Gastrocnemius medialis (tissue), 4 donors: ENCODE measurements around the gene SF1.

ENCODE experiments used
- POLR2A ChIP-seq, 2 donors: fragments of 450-650 bp; IDR thresholded peaks; one replicate each; pipeline ENCODE4 v1.6.1; 2017; ENCODE audit warnings: antibody characterized with exemption in 2 of 2, mild to moderate bottlenecking in 2 of 2, moderate library complexity in 2 of 2
- TF ChIP-seq, protein P1 (sequence below), 5 experiments: fragments of 450-650 bp in 3 of 5; fragments of 200-600 bp in 2 of 5; sonication (generic) in 2 of 5; IDR thresholded peaks in 4 of 5; conservative IDR thresholded peaks in 1 of 5; 1 replicate in 4 of 5; 2 replicates in 1 of 5; pipeline ENCODE4 v1.5.1; 2016 to 2019; ENCODE audit warnings: antibody characterized with exemption in 5 of 5, mild to moderate bottlenecking in 3 of 5, moderate library complexity in 3 of 5

DNA sequence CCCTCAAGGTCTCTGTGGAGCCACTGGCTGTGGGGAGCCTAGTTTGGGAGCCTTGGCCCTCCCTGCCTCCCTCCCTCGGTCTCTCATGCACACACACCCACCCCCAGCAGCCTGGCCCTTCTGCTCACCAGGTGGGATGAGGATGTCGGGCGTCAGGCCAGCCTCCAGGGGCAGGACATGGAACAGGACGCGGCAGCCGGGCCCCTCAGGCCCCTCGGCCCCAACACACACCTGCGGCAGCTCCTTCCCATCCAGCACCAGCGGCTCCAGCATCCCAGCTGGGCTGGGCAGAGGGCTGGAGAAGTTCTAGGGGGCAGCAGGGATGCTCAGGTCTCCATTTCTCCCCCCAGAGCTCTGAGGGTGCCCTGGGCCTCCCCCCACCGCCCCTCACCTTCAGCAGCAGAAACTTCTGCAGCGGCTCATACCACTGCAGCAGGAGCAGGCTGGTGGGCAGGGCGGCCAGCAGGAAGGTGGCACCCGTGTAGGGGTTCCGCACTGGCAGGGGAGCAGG is 13.5 kb upstream of the SF1 start:
- TF ChIP-seq, protein P1, sequence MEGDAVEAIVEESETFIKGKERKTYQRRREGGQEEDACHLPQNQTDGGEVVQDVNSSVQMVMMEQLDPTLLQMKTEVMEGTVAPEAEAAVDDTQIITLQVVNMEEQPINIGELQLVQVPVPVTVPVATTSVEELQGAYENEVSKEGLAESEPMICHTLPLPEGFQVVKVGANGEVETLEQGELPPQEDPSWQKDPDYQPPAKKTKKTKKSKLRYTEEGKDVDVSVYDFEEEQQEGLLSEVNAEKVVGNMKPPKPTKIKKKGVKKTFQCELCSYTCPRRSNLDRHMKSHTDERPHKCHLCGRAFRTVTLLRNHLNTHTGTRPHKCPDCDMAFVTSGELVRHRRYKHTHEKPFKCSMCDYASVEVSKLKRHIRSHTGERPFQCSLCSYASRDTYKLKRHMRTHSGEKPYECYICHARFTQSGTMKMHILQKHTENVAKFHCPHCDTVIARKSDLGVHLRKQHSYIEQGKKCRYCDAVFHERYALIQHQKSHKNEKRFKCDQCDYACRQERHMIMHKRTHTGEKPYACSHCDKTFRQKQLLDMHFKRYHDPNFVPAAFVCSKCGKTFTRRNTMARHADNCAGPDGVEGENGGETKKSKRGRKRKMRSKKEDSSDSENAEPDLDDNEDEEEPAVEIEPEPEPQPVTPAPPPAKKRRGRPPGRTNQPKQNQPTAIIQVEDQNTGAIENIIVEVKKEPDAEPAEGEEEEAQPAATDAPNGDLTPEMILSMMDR (IDR thresholded peaks at IDR 0.05 in 4 of 5, conservative IDR thresholded peaks at IDR 0.05 in 1 of 5) = no peak
- TF ChIP-seq POLR2A (IDR thresholded peaks at IDR 0.05) = no peak
